CD14-positive monocyte (primary cell): ENCODE results near the gene MLLT3. TPM values are rescaled to one million over a fixed set of nuclear protein-coding genes. Genes with fewer than 3 reads are reported as not detected.

Source experiments
- DNase-seq, 3 donors: peaks; one replicate each; pipeline ENCODE4 v3.0.0-alpha.2; 2011 to 2022
- H2AFZ ChIP-seq: 2 replicates; pipeline ENCODE4 v1.6.0; 2012; ENCODE audit warnings: mild to moderate bottlenecking, low read depth, low read length, inconsistent platforms; ENCODE audit not compliant: insufficient read depth, poor library complexity, severe bottlenecking
- H3K27ac ChIP-seq, 2 donors: 1 replicate in 1 of 2; 2 replicates in 1 of 2; pipeline ENCODE4 v1.5.1; 2012 to 2013; ENCODE audit warnings: low read length in 2 of 2, control low read depth in 1 of 2, inconsistent platforms in 1 of 2, low read depth in 1 of 2, mild to moderate bottlenecking in 1 of 2
- H3K27me3 ChIP-seq, 2 donors: one replicate each; pipeline versions ENCODE4 v1.6.0 to v1.6.1; 2011 to 2013; ENCODE audit warnings: low read length in 2 of 2; ENCODE audit not compliant: control insufficient read depth in 2 of 2, insufficient read depth in 2 of 2
- H3K36me3 ChIP-seq, 2 donors: replicated peaks in 1 of 2; 1 replicate in 1 of 2; 2 replicates in 1 of 2; pipeline versions ENCODE4 v1.5.1 to v1.6.1; 2012 to 2013; ENCODE audit warnings: low read length in 2 of 2, control low read depth in 1 of 2, inconsistent platforms in 1 of 2, mild to moderate bottlenecking in 1 of 2; ENCODE audit not compliant: insufficient read depth in 2 of 2, control insufficient read depth in 1 of 2
- H3K4me1 ChIP-seq, 2 donors: 1 replicate in 1 of 2; 2 replicates in 1 of 2; pipeline versions ENCODE4 v1.5.1 to v1.6.1; 2012 to 2013; ENCODE audit warnings: low read length in 2 of 2, control low read depth in 1 of 2, inconsistent platforms in 1 of 2, mild to moderate bottlenecking in 1 of 2, moderate library complexity in 1 of 2; ENCODE audit not compliant: insufficient read depth in 2 of 2, control insufficient read depth in 1 of 2
- H3K4me2 ChIP-seq: replicated peaks from 2 replicates; pipeline ENCODE3; 2012; ENCODE audit warnings: low read length, moderate library complexity, mild to moderate bottlenecking; ENCODE audit not compliant: poor library complexity, severe bottlenecking; ENCODE audit errors: extremely low read depth
- H3K4me3 ChIP-seq, 3 experiments: fragments of 200-600 bp in 1 of 3; sonication (generic) in 1 of 3; replicated peaks in 1 of 3; 1 replicate in 2 of 3; 2 replicates in 1 of 3; pipeline ENCODE4 v1.5.1; 2011 to 2013; ENCODE audit warnings: low read length in 3 of 3, mild to moderate bottlenecking in 3 of 3, control low read depth in 2 of 3, low read depth in 2 of 3, inconsistent platforms in 1 of 3, moderate library complexity in 1 of 3
- H3K79me2 ChIP-seq: 2 replicates; pipeline ENCODE4 v1.6.0; 2012; ENCODE audit warnings: mild to moderate bottlenecking, control low read depth, inconsistent platforms, low read length, moderate library complexity; ENCODE audit not compliant: insufficient read depth
- H3K9ac ChIP-seq: 2 replicates; pipeline ENCODE4 v1.6.0; 2017; ENCODE audit warnings: low read length, mild to moderate bottlenecking; ENCODE audit not compliant: insufficient read depth, poor library complexity, severe bottlenecking
- H3K9me3 ChIP-seq, 2 donors: replicated peaks in 1 of 2; 1 replicate in 1 of 2; 2 replicates in 1 of 2; pipeline versions ENCODE4 v1.5.1 to v1.6.1; 2012 to 2013; ENCODE audit warnings: low read length in 2 of 2, control low read depth in 1 of 2; ENCODE audit not compliant: control insufficient read depth in 1 of 2, insufficient read depth in 1 of 2
- H4K20me1 ChIP-seq: 2 replicates; pipeline ENCODE4 v1.6.0; 2012; ENCODE audit warnings: mild to moderate bottlenecking, low read length, control low read depth, moderate library complexity; ENCODE audit not compliant: insufficient read depth
- H3K27ac Mint-ChIP-seq, 7 donors: one replicate each; pipeline ENCODE4 v1.8.0; 2020; ENCODE audit warnings: mild to moderate bottlenecking in 7 of 7, mixed read lengths in 7 of 7, moderate library complexity in 6 of 7, inconsistent platforms in 2 of 7
- H3K27me3 Mint-ChIP-seq, 3 donors: one replicate each; pipeline ENCODE4 v1.8.0; 2021 to 2022; ENCODE audit warnings: low read depth in 3 of 3, mild to moderate bottlenecking in 3 of 3, mixed read lengths in 3 of 3, moderate library complexity in 3 of 3, inconsistent platforms in 1 of 3
- H3K36me3 Mint-ChIP-seq, 2 donors: one replicate each; pipeline ENCODE4 v1.8.0; 2020; ENCODE audit warnings: mixed read lengths in 2 of 2, inconsistent platforms in 1 of 2, mild to moderate bottlenecking in 1 of 2
- H3K4me1 Mint-ChIP-seq: one replicate; pipeline ENCODE4 v1.8.0; 2020; ENCODE audit warnings: mild to moderate bottlenecking, mixed read lengths
- H3K4me3 Mint-ChIP-seq, 2 donors: one replicate each; pipeline ENCODE4 v1.8.0; 2020; ENCODE audit warnings: mild to moderate bottlenecking in 2 of 2, mixed read lengths in 2 of 2, moderate library complexity in 1 of 2
- H3K9me3 Mint-ChIP-seq, 7 donors: one replicate each; pipeline ENCODE4 v1.8.0; 2020 to 2022; ENCODE audit warnings: mixed read lengths in 7 of 7, mild to moderate bottlenecking in 6 of 7, moderate library complexity in 6 of 7, inconsistent platforms in 2 of 7
- WGBS: methylation state at CpG from one replicate; pipeline ENCODE4 v1.1.5; 2013; ENCODE audit warnings: missing lambda C conversion rate; ENCODE audit not compliant: insufficient coverage; 5-methylcytosine and 5-hydroxymethylcytosine counted together
- intact Hi-C, 2 donors: fragments of 100-400 bp; cut with micrococcal nuclease; formaldehyde crosslinking; loops; one replicate each; pipeline versions ENCODE4 v1.15.0 to v1.15.1; 2023
- polyA plus RNA-seq, 3 donors: library from polyadenylated mRNA; depleted of rRNA in 1 of 3; unstranded in 2 of 3; stranded (reverse) in 1 of 3; fragments of 300-500 nt in 2 of 3; fragments of >200 nt in 1 of 3; fragmentation: Illumina TruSeq in 2 of 3; gene quantifications; 1 replicate in 2 of 3; 2 replicates in 1 of 3; pipeline ENCODE4 v1.2.3, GENCODE V29; 2012 to 2021
- TF ChIP-seq, protein P1 (sequence below): fragments of 200-600 bp; IDR thresholded peaks from one replicate; pipeline ENCODE4 v1.8.0; 2022; ENCODE audit warnings: antibody characterized with exemption, mild to moderate bottlenecking

The MLLT3 gene
- polyA plus RNA-seq, 3 donors: 0.81 to 2.3 (median 1.5) TPM

DNA sequence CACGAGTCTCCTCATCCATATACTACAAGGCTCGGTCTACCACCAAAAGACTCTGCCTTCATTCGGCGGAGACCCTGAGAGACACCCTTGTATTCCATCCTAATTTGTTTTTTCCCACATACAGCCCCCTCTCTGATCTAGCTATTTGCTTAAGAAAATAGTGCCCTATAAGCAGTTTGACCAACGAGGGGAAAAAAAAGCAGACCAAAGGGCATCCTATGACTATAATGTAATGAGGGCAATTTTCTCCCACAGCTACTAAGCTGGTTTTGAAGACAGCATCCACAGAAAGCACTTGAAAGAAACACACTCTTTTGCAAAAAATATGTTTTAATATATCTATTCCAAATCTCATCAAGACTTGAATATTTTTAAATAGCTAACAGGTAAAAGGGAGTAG is 147.8 kb downstream of the MLLT3 start:
- TF ChIP-seq, protein P1, sequence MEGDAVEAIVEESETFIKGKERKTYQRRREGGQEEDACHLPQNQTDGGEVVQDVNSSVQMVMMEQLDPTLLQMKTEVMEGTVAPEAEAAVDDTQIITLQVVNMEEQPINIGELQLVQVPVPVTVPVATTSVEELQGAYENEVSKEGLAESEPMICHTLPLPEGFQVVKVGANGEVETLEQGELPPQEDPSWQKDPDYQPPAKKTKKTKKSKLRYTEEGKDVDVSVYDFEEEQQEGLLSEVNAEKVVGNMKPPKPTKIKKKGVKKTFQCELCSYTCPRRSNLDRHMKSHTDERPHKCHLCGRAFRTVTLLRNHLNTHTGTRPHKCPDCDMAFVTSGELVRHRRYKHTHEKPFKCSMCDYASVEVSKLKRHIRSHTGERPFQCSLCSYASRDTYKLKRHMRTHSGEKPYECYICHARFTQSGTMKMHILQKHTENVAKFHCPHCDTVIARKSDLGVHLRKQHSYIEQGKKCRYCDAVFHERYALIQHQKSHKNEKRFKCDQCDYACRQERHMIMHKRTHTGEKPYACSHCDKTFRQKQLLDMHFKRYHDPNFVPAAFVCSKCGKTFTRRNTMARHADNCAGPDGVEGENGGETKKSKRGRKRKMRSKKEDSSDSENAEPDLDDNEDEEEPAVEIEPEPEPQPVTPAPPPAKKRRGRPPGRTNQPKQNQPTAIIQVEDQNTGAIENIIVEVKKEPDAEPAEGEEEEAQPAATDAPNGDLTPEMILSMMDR: no peak
- 96% methylated on average over 4 of the region's 5 CpGs for WGBS
- Mint-ChIP-seq H3K36me3 (no peaks in the 10 kb centered on the region), H3K4me1 (no peaks in the 10 kb centered on the region), H3K4me3 (no peak overlapping the region), H3K27ac (no peak overlapping the region), H3K27me3 (no peaks in the 10 kb centered on the region), H3K9me3 (no peaks in the 10 kb centered on the region)
- no peaks in the 10 kb centered on the region for H3K79me2 ChIP-seq
- H3K36me3 ChIP-seq: no peaks in the 10 kb centered on the region
- intact Hi-C loops: no loop called here
- no peaks in the 10 kb centered on the region for H3K4me1 ChIP-seq
- H4K20me1 ChIP-seq: no peaks in the 10 kb centered on the region
- no peaks in the 10 kb centered on the region for H3K27me3 ChIP-seq
- H2AFZ ChIP-seq: no peak overlapping the region
- no peaks in the 10 kb centered on the region for H3K9me3 ChIP-seq
- H3K27ac ChIP-seq: no peak overlapping the region
- no peak overlapping the region for H3K4me2 ChIP-seq
- H3K4me3 ChIP-seq: no peak overlapping the region
- no peak overlapping the region for H3K9ac ChIP-seq
- no peak for DNase-seq

DNA sequence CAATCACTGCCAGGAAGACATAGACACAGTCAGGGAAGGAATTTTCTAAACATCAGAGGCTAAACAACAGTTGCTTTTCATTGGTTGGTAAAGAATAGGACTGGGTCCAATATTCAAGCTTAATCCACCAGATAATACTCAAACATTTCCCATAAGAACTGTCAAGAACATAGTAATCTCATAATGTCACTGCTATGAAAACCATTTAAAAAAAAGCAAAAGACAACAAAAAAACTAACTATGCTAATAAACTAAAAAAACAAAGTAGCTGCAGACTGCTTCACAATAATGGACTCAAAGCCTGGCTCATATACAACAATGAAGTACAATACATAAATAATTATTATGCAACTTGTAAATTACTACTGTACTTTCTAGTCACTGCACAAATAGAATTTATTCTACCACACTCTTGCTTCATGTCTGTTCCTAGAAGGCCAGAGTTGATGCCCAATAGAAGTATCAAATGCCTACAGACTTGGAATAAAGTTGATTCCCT is 148.7 kb downstream of the MLLT3 start:
- Mint-ChIP-seq H3K27me3 (no peaks in the 10 kb centered on the region), H3K27ac (no peak overlapping the region), H3K4me3 (no peak overlapping the region), H3K36me3 (no peaks in the 10 kb centered on the region), H3K9me3 (no peaks in the 10 kb centered on the region), H3K4me1 (no peaks in the 10 kb centered on the region)
- Histone ChIP-seq H3K4me1 (no peaks in the 10 kb centered on the region), H3K9ac (no peak overlapping the region), H3K36me3 (no peaks in the 10 kb centered on the region), H2AFZ (no peak overlapping the region), H4K20me1 (no peaks in the 10 kb centered on the region), H3K27me3 (no peaks in the 10 kb centered on the region), H3K27ac (no peak overlapping the region), H3K9me3 (no peaks in the 10 kb centered on the region), H3K79me2 (no peaks in the 10 kb centered on the region), H3K4me2 (no peak overlapping the region), H3K4me3 (no peak overlapping the region)
- TF ChIP-seq, protein P1: no peak
- intact Hi-C loops: no loop called here
- no peak for DNase-seq
